Transverse colon (tissue), 4 donors: ENCODE measurements around the gene PHACTR3. TPM values are rescaled to one million over a fixed set of nuclear protein-coding genes. Genes with fewer than 3 reads are reported as not detected.

ENCODE experiments used
- DNase-seq: peaks from one replicate; pipeline ENCODE4 v3.0.0-alpha.2; 2019
- H3K27ac ChIP-seq, 4 donors: fragments of 200-600 bp; sonication (generic); 2 replicates each; pipeline ENCODE4 v1.5.1; 2016 to 2018; ENCODE audit warnings: inconsistent platforms in 4 of 4
- H3K27me3 ChIP-seq: fragments of 200-600 bp; sonication (generic); 2 replicates; pipeline ENCODE4 v1.5.1; 2017; ENCODE audit warnings: inconsistent platforms
- H3K36me3 ChIP-seq, 4 donors: fragments of 200-600 bp; sonication (generic); 2 replicates each; pipeline ENCODE4 v1.5.1; 2017 to 2019; ENCODE audit warnings: inconsistent platforms in 4 of 4
- H3K4me1 ChIP-seq, 4 donors: fragments of 200-600 bp; sonication (generic); 2 replicates each; pipeline ENCODE4 v1.5.1; 2017 to 2020; ENCODE audit warnings: inconsistent platforms in 4 of 4
- H3K4me3 ChIP-seq, 4 donors: fragments of 200-600 bp; sonication (generic); 1 replicate in 1 of 4; 2 replicates in 3 of 4; pipeline versions ENCODE4 v1.5.1 to v1.6.1; 2017 to 2019; ENCODE audit warnings: inconsistent platforms in 4 of 4
- H3K9me3 ChIP-seq, 2 donors: fragments of 200-600 bp; sonication (generic); 2 replicates each; pipeline ENCODE4 v1.5.1; 2017 to 2019; ENCODE audit warnings: inconsistent platforms in 2 of 2
- CTCF ChIP-seq, 5 experiments: fragments of 200-600 bp in 3 of 5; fragments of 450-650 bp in 2 of 5; sonication (generic) in 3 of 5; IDR thresholded peaks; 1 replicate in 2 of 5; 2 replicates in 3 of 5; pipeline ENCODE4 v1.5.1; 2016 to 2017; ENCODE audit warnings: antibody characterized with exemption in 5 of 5, inconsistent platforms in 3 of 5, mild to moderate bottlenecking in 2 of 5, moderate library complexity in 1 of 5
- EP300 ChIP-seq: sonication (generic); formaldehyde crosslinking; IDR thresholded peaks from one replicate; pipeline ENCODE4 v1.6.1; 2017; ENCODE audit warnings: antibody characterized with exemption, low read depth
- POLR2A ChIP-seq: fragments of 450-650 bp; IDR thresholded peaks from one replicate; pipeline ENCODE4 v1.6.1; 2016; ENCODE audit warnings: antibody characterized with exemption, mild to moderate bottlenecking, moderate library complexity
- POLR2AphosphoS5 ChIP-seq, 3 donors: sonication (generic); formaldehyde crosslinking; IDR thresholded peaks; one replicate each; pipeline ENCODE4 v1.6.1; 2016; ENCODE audit warnings: antibody characterized with exemption in 3 of 3
- WGBS, 2 donors: methylation state at CpG; one replicate each; pipeline ENCODE4 v1.1.5; 2018; ENCODE audit warnings: low coverage in 1 of 2; 5-methylcytosine and 5-hydroxymethylcytosine counted together
- in situ Hi-C, 4 donors: fragments of 200-750 bp; cut with MboI; loops; one replicate each; pipeline versions ENCODE4 v1.15.0 to v1.15.1; 2017; ENCODE audit warnings: low sequenced_read_pairs in 3 of 4, low pct_ligation_motif_present in 1 of 4, low pct_unique_long_range_greater_than_20kb in 1 of 4
- intact Hi-C: fragments of 100-400 bp; cut with DNase I; formaldehyde crosslinking; loops from one replicate; pipeline ENCODE4 v1.15.1; 2023; ENCODE audit warnings: low total_unique reads
- total RNA-seq, 4 donors: library from RNA; depleted of rRNA; stranded (reverse); fragments of >200 nt; gene quantifications; one replicate each; pipeline ENCODE4 v1.1.0, GENCODE V29; 2016

The PHACTR3 gene
- total RNA-seq, 4 donors from 2014 or later, result 1.6 to 7.1 (median 5.6) TPM

GRCh38 chr20:59698598-59698997 is 94.3 kb downstream of the PHACTR3 start:
- peaks cover 7% of the 10 kb centered on the region for H3K27me3 ChIP-seq
- intact Hi-C loops, result no loop called here
- H3K36me3 ChIP-seq, result no peaks in the 10 kb centered on the region
- no peak for DNase-seq
- TF ChIP-seq EP300 (no peak), POLR2AphosphoS5 (IDR thresholded peaks at IDR 0.05) (no peak), CTCF (IDR thresholded peaks at IDR 0.05) (no peak), POLR2A (no peak)
- H3K9me3 ChIP-seq, result no peaks in the 10 kb centered on the region
- H3K27ac ChIP-seq, result no peak overlapping the region
- no peaks in the 10 kb centered on the region for H3K4me1 ChIP-seq
- no peak overlapping the region for H3K4me3 ChIP-seq
- WGBS, 2 donors, result 60% methylated on average over 1 of the region's 1 CpG
- in situ Hi-C loops, result no loop called here

GRCh38 chr20:59701236-59701635 is 96.9 kb downstream of the PHACTR3 start:
- H3K27me3 ChIP-seq, result no peaks in the 10 kb centered on the region
- H3K4me1 ChIP-seq, result no peaks in the 10 kb centered on the region
- 59 to 69% methylated on average over 2 of the region's 2 CpGs for WGBS, 2 donors
- no peak overlapping the region for H3K4me3 ChIP-seq
- in situ Hi-C loops (no loop called here), intact Hi-C loops (no loop called here)
- H3K36me3 ChIP-seq, result no peaks in the 10 kb centered on the region
- TF ChIP-seq CTCF (IDR thresholded peaks at IDR 0.05) (no peak), EP300 (no peak), POLR2AphosphoS5 (IDR thresholded peaks at IDR 0.05) (no peak), POLR2A (no peak)
- no peak overlapping the region for H3K27ac ChIP-seq
- no peak for DNase-seq
- no peaks in the 10 kb centered on the region for H3K9me3 ChIP-seq

- WGBS, 2 donors, result 66 to 70% methylated on average over 5 of the region's 5 CpGs
- Histone ChIP-seq H3K27ac (no peak overlapping the region), H3K27me3 (no peaks in the 10 kb centered on the region), H3K4me3 (no peak overlapping the region), H3K9me3 (no peaks in the 10 kb centered on the region), H3K36me3 (no peaks in the 10 kb centered on the region), H3K4me1 (no peaks in the 10 kb centered on the region)
- no peak for DNase-seq
- TF ChIP-seq POLR2AphosphoS5 (IDR thresholded peaks at IDR 0.05), result no peak
- TF ChIP-seq POLR2A, result no peak
- TF ChIP-seq EP300, result no peak
- no peak for TF ChIP-seq CTCF (IDR thresholded peaks at IDR 0.05)
- intact Hi-C loops, result no loop called here
- in situ Hi-C loops, result no loop called here
Measured at GRCh38 chr20:59703046-59703445, 98.7 kb downstream of the PHACTR3 start.

- Histone ChIP-seq H3K4me3 (no peak overlapping the region), H3K27ac (no peak overlapping the region), H3K36me3 (no peaks in the 10 kb centered on the region), H3K4me1 (no peaks in the 10 kb centered on the region), H3K9me3 (no peaks in the 10 kb centered on the region), H3K27me3 (no peaks in the 10 kb centered on the region)
- 27 to 29% methylated on average over 3 to 5 of the region's 5 CpGs for WGBS, 2 donors
- TF ChIP-seq POLR2A (no peak), CTCF (IDR thresholded peaks at IDR 0.05) (no peak), POLR2AphosphoS5 (IDR thresholded peaks at IDR 0.05) (no peak), EP300 (no peak)
- intact Hi-C loops (no loop called here), in situ Hi-C loops (no loop called here)
- DNase-seq, result no peak
Measured at GRCh38 chr20:59705651-59706399, 101.5 kb downstream of the PHACTR3 start.
